ENCODE results near the gene WDR59.

The WDR59 gene

GRCh38 chr16:74888232-74888862 is 96.6 kb downstream of the WDR59 start:
- no peaks in the 10 kb centered on the region for H3K4me1 ChIP-seq (ENCODE audit: insufficient read depth, poor library complexity, severe bottlenecking)
- H3K9me3 ChIP-seq (ENCODE audit: severe bottlenecking), result no peaks in the 10 kb centered on the region
- no peak overlapping the region for H3K27ac ChIP-seq (ENCODE audit: poor library complexity, severe bottlenecking)
- H3K4me3 ChIP-seq (ENCODE audit: severe bottlenecking), result no peak overlapping the region
- ATAC-seq (ENCODE audit: low read depth), result no peak
- H3K36me3 ChIP-seq (ENCODE audit: low read depth), result peaks cover 90% of the 10 kb centered on the region
- no peaks in the 10 kb centered on the region for H3K27me3 ChIP-seq (ENCODE audit: insufficient read depth, poor library complexity, severe bottlenecking)
- TF ChIP-seq CTCF (IDR thresholded peaks at IDR 0.05; ENCODE audit: poor library complexity, severe bottlenecking), result no peak
- no peak for DNase-seq (ENCODE audit: low spot score)

- no peak for TF ChIP-seq CTCF (IDR thresholded peaks at IDR 0.05; ENCODE audit: poor library complexity, severe bottlenecking)
- Histone ChIP-seq H3K36me3 (ENCODE audit: low read depth) (peaks cover 80% of the 10 kb centered on the region), H3K27me3 (ENCODE audit: insufficient read depth, poor library complexity, severe bottlenecking) (no peaks in the 10 kb centered on the region), H3K9me3 (ENCODE audit: severe bottlenecking) (no peaks in the 10 kb centered on the region), H3K27ac (ENCODE audit: poor library complexity, severe bottlenecking) (no peak overlapping the region), H3K4me3 (ENCODE audit: severe bottlenecking) (no peak overlapping the region), H3K4me1 (ENCODE audit: insufficient read depth, poor library complexity, severe bottlenecking) (no peaks in the 10 kb centered on the region)
- ATAC-seq (ENCODE audit: low read depth) (no peak), DNase-seq (ENCODE audit: low spot score) (no peak)
These were observed 97.8 kb downstream of the WDR59 start for GRCh38 chr16:74887084-74887483.

GRCh38 chr16:74877706-74878105 is 107.2 kb downstream of the WDR59 start:
- Histone ChIP-seq H3K4me3 (ENCODE audit: severe bottlenecking) (no peak overlapping the region), H3K36me3 (ENCODE audit: low read depth) (peaks cover 18% of the 10 kb centered on the region), H3K27me3 (ENCODE audit: insufficient read depth, poor library complexity, severe bottlenecking) (no peaks in the 10 kb centered on the region), H3K27ac (ENCODE audit: poor library complexity, severe bottlenecking) (no peak overlapping the region), H3K9me3 (ENCODE audit: severe bottlenecking) (no peaks in the 10 kb centered on the region), H3K4me1 (ENCODE audit: insufficient read depth, poor library complexity, severe bottlenecking) (no peaks in the 10 kb centered on the region)
- TF ChIP-seq CTCF (IDR thresholded peaks at IDR 0.05; ENCODE audit: poor library complexity, severe bottlenecking), result no peak
- ATAC-seq (ENCODE audit: low read depth), result no peak
- no peak for DNase-seq (ENCODE audit: low spot score)

GRCh38 chr16:74874912-74875546 is 109.9 kb downstream of the WDR59 start:
- Histone ChIP-seq H3K36me3 (ENCODE audit: low read depth) (peaks cover 6% of the 10 kb centered on the region), H3K4me3 (ENCODE audit: severe bottlenecking) (no peak overlapping the region)
- peak; percentile 45; the same call in 1 of the 3 replicates for ATAC-seq (ENCODE audit: low read depth)

More at GRCh38 chr16:74874912-74875546, 109.9 kb downstream of the WDR59 start:
- Histone ChIP-seq H3K9me3 (ENCODE audit: severe bottlenecking) (no peaks in the 10 kb centered on the region), H3K4me1 (ENCODE audit: insufficient read depth, poor library complexity, severe bottlenecking) (no peaks in the 10 kb centered on the region), H3K27ac (ENCODE audit: poor library complexity, severe bottlenecking) (no peak overlapping the region), H3K27me3 (ENCODE audit: insufficient read depth, poor library complexity, severe bottlenecking) (no peaks in the 10 kb centered on the region)
- no peak for DNase-seq (ENCODE audit: low spot score)
- TF ChIP-seq CTCF (IDR thresholded peaks at IDR 0.05; ENCODE audit: poor library complexity, severe bottlenecking), result no peak
